ENCODE results near the gene CPNE2.

GRCh38 chr16:57060323-57061083 lies 31.9 kb upstream of the CPNE2 start:
- TF ChIP-seq, protein P1, sequence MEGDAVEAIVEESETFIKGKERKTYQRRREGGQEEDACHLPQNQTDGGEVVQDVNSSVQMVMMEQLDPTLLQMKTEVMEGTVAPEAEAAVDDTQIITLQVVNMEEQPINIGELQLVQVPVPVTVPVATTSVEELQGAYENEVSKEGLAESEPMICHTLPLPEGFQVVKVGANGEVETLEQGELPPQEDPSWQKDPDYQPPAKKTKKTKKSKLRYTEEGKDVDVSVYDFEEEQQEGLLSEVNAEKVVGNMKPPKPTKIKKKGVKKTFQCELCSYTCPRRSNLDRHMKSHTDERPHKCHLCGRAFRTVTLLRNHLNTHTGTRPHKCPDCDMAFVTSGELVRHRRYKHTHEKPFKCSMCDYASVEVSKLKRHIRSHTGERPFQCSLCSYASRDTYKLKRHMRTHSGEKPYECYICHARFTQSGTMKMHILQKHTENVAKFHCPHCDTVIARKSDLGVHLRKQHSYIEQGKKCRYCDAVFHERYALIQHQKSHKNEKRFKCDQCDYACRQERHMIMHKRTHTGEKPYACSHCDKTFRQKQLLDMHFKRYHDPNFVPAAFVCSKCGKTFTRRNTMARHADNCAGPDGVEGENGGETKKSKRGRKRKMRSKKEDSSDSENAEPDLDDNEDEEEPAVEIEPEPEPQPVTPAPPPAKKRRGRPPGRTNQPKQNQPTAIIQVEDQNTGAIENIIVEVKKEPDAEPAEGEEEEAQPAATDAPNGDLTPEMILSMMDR (optimal IDR thresholded peaks at IDR 0.05 in 1 of 3, IDR thresholded peaks at IDR 0.05 in 1 of 3, conservative IDR thresholded peaks at IDR 0.05 in 1 of 3; ENCODE audit: extremely low read depth in 1 of 3, insufficient read depth in 2 of 3, low read length in 3 of 3): no peak
- no peak for TF ChIP-seq EZH2 (IDR thresholded peaks at IDR 0.05; ENCODE audit: low read length)

Data from keratinocyte (primary cell).